ENCODE data around the gene MAP3K4. TPM values are rescaled to one million over a fixed set of nuclear protein-coding genes. Genes with fewer than 3 reads are reported as not detected.

Gene MAP3K4
- total RNA-seq, 4 donors from 2014 or later = 34.9 to 113 (median 52.3) TPM

DNA sequence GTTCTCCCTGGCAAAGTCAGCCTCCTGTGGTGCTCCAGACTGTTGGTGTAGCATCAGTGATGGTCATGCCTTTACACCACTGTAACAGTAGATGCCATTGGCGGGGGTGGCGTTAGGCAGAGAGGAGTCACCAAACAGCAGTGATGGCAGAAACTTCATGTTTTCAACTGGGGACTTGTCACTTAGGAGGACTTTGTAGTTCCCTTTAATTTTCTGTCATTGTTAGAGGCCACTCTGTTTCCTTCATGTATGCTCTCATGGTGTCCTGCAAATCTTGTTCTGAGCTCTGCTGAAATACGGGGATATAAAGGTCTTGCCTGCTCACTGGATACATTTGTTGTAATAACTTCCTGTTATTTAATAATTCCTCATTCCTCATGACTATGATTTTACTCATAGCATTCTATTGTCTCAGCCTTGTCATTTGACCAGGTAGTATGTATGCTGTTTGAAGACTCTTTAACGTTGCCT is 4.6 kb downstream of the MAP3K4 start:
- H3K27me3 ChIP-seq = no peaks in the 10 kb centered on the region
- no peaks in the 10 kb centered on the region for H3K36me3 ChIP-seq
- 83 to 86% methylated on average over 4 of the region's 4 CpGs for WGBS, 2 donors
- no peak for DNase-seq
- no peak overlapping the region for H3K4me3 ChIP-seq (replicated peaks in 1 of 3)
- intact Hi-C loops (cut with DNase I) = no loop called here
- TF ChIP-seq POLR2A (IDR thresholded peaks at IDR 0.05) = no peak
- TF ChIP-seq, protein P1, sequence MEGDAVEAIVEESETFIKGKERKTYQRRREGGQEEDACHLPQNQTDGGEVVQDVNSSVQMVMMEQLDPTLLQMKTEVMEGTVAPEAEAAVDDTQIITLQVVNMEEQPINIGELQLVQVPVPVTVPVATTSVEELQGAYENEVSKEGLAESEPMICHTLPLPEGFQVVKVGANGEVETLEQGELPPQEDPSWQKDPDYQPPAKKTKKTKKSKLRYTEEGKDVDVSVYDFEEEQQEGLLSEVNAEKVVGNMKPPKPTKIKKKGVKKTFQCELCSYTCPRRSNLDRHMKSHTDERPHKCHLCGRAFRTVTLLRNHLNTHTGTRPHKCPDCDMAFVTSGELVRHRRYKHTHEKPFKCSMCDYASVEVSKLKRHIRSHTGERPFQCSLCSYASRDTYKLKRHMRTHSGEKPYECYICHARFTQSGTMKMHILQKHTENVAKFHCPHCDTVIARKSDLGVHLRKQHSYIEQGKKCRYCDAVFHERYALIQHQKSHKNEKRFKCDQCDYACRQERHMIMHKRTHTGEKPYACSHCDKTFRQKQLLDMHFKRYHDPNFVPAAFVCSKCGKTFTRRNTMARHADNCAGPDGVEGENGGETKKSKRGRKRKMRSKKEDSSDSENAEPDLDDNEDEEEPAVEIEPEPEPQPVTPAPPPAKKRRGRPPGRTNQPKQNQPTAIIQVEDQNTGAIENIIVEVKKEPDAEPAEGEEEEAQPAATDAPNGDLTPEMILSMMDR (IDR thresholded peaks at IDR 0.05) = no peak
- no peak overlapping the region for H3K27ac ChIP-seq
- H3K4me1 ChIP-seq = peaks cover 4 to 7% of the 10 kb centered on the region in 2 donors
- no peaks in the 10 kb centered on the region for H3K9me3 ChIP-seq

DNA sequence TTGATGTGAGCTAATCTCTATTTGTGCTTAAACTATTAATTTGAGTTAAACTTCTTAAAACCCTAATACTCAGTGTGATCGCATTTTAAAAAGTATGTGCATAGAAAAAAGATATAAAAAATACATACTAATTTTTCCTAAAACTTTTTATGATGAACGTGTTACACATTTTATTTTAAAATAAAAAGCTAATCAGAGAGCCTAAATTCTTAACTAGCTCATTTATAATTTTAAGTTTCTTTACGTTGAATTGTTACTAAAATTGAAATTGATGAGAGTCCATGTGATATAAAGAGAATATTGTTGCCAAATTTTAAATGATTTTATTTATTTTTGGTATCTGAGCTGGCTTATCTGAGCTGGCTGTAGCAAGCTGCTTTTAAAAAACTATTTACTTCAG is 6.6 kb downstream of the MAP3K4 start:
- H3K9me3 ChIP-seq = no peaks in the 10 kb centered on the region
- DNase-seq = no peak
- TF ChIP-seq, protein P1 (IDR thresholded peaks at IDR 0.05) = no peak
- TF ChIP-seq POLR2A (IDR thresholded peaks at IDR 0.05) = no peak
- intact Hi-C loops (cut with DNase I) = no loop called here
- H3K36me3 ChIP-seq = no peaks in the 10 kb centered on the region
- H3K4me1 ChIP-seq = peaks cover 0 to 3% of the 10 kb centered on the region in 2 donors
- no peaks in the 10 kb centered on the region for H3K27me3 ChIP-seq
- WGBS, 2 donors = 90 to 92% methylated on average over 3 of the region's 3 CpGs
- H3K4me3 ChIP-seq (replicated peaks in 1 of 3) = no peak overlapping the region
- no peak overlapping the region for H3K27ac ChIP-seq

DNA sequence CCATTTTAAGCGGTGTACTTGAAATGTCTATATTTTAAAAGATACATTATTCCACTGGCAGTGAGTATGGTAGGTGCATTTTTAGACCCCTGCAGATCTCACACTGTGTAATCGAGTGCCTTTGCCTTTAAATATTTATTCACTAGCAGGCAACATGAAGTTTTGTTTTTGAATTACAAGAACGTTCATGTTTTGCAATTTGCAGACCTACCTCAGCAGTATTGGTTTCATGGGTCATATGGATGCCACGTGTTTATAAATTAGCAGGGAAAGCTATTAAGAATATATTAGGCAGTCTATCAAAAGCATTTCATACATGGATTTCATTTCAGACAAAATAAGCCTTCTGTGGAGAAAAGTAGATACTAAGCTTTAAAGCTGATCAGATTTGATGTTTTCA is 7.2 kb downstream of the MAP3K4 start:
- 79 to 89% methylated on average over 4 of the region's 4 CpGs for WGBS, 2 donors

DNA sequence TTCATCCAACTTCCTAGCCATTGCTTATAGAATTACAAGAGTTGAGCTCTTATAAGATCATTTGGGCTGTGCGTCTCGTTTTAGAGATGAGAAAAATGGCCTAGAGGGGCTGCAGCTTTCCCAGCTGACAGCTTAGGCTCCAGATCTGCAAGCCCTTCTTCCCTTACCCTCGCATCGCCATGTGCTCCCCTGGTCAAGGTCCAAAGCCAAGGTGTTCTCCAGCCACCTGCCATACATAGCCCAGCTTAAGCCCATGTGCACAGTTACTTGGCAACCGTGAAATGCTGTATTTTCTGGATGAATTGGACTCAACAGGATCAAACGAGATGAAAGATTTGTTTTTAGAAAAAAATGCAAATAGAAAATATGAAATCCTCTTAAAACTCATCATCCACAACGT is 7.9 kb downstream of the MAP3K4 start:
- H3K27ac ChIP-seq = no peak overlapping the region
- no peak overlapping the region for H3K4me3 ChIP-seq (replicated peaks in 1 of 3)
- H3K36me3 ChIP-seq = no peaks in the 10 kb centered on the region
- intact Hi-C loops (cut with DNase I) = no loop called here
- H3K4me1 ChIP-seq = no peaks in the 10 kb centered on the region
- H3K27me3 ChIP-seq = no peaks in the 10 kb centered on the region
- no peaks in the 10 kb centered on the region for H3K9me3 ChIP-seq
- DNase-seq = no peak
- TF ChIP-seq POLR2A (IDR thresholded peaks at IDR 0.05) = no peak
- TF ChIP-seq, protein P1 (IDR thresholded peaks at IDR 0.05) = no peak
- 90 to 92% methylated on average over 7 of the region's 7 CpGs for WGBS, 2 donors

More for the DNA sequence above, 7.2 kb downstream of the MAP3K4 start:
- H3K4me1 ChIP-seq = no peaks in the 10 kb centered on the region
- H3K4me3 ChIP-seq (replicated peaks in 1 of 3) = no peak overlapping the region
- H3K36me3 ChIP-seq = no peaks in the 10 kb centered on the region
- no peak overlapping the region for H3K27ac ChIP-seq
- no peak for DNase-seq
- TF ChIP-seq, protein P1 (IDR thresholded peaks at IDR 0.05) = no peak
- TF ChIP-seq POLR2A (IDR thresholded peaks at IDR 0.05) = no peak
- no peaks in the 10 kb centered on the region for H3K27me3 ChIP-seq
- no peaks in the 10 kb centered on the region for H3K9me3 ChIP-seq
- intact Hi-C loops (cut with DNase I) = no loop called here

DNA sequence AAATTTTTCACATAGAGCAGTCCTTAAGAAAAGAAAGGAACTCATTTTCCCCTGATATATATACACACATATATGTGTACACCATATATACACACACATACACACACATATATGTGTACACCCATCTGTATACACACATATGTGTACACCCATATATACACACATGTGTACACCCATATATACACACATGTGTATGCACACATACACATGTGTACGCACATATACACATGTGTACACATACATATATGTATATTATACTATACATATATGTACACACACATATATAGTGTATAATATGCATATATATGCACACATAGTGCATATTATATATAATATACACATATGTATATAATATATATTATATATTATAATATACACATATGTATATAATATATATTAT is 9.1 kb downstream of the MAP3K4 start:
- 92 to 94% methylated on average over 1 of the region's 1 CpG for WGBS, 2 donors
- no peaks in the 10 kb centered on the region for H3K4me1 ChIP-seq

More for the DNA sequence above, 9.1 kb downstream of the MAP3K4 start:
- Histone ChIP-seq H3K4me3 (replicated peaks in 1 of 3) (no peak overlapping the region), H3K27me3 (no peaks in the 10 kb centered on the region), H3K27ac (no peak overlapping the region), H3K36me3 (no peaks in the 10 kb centered on the region), H3K9me3 (no peaks in the 10 kb centered on the region)
- intact Hi-C loops (cut with DNase I) = no loop called here
- DNase-seq = no peak
- no peak for TF ChIP-seq POLR2A (IDR thresholded peaks at IDR 0.05)
- TF ChIP-seq, protein P1 (IDR thresholded peaks at IDR 0.05) = no peak
